GM19043 (cell line): ENCODE results near the gene COQ8B.

Source experiments
- ATAC-seq: cut with Tn5 transposase; IDR thresholded peaks from one replicate; pipeline ENCODE4 v1.9.1; 2021; ENCODE audit warnings: low read depth; ENCODE audit not compliant: unreplicated experiment

COQ8B gene

GRCh38 chr19:40642051-40642706 lies 74.5 kb downstream of the COQ8B start:
- no peak for ATAC-seq
